ENCODE data around the gene SUPT20H. TPM values are rescaled to one million over a fixed set of nuclear protein-coding genes. Genes with fewer than 3 reads are reported as not detected.

The SUPT20H gene
- total and polyA plus RNA-seq, 2 of the 4 experiments (the other 2 are of a cell fraction) = 46.6 to 55.1 TPM

DNA sequence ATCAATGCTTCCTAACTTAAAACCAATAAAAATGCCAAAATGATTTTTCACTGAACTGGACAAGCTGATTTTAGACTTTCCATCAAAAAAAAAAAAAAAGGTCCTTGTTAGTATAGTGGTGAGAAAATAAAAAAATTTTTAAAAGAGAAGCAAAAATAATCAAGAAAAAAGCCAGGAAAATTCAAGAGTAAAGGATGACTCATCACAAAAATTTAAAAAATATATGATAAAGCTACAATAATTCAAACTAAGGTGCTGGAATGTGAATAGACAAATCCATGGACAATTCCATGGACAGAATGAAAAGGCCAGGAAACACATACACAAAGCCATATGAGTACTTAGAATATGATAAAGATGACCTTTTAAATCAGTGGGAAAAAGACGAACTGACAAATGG, 86.5 kb downstream of the SUPT20H start:
- peaks cover 25% of the 10 kb centered on the region for H3K36me3 ChIP-seq (ENCODE audit: control insufficient read depth, insufficient read depth, low read length)
- no TSS peak for BruUV-seq (replicated peaks)
- TF ChIP-seq BHLHE40 (IDR thresholded peaks at IDR 0.05; ENCODE audit: low read depth, low read length) = no peak
- TF ChIP-seq MAFK (IDR thresholded peaks at IDR 0.05; ENCODE audit: low read depth, low read length) = peak; percentile 9; the same call in 1 of the 2 replicates
- peak; percentile 71; the same call in 1 of the 2 replicates for TF ChIP-seq NFE2L2 (IDR thresholded peaks at IDR 0.05; ENCODE audit: low read depth, low read length)
- 0 out of 2 replicates have a peak, but pooled peaks have one; percentile 30 for TF ChIP-seq FOS (IDR thresholded peaks at IDR 0.05; ENCODE audit: low read depth, low read length)
- no peak for TF ChIP-seq CEBPB (IDR thresholded peaks at IDR 0.05; ENCODE audit: low read depth, low read length)
- no peak overlapping the region for H2AK9ac ChIP-seq (replicated peaks; ENCODE audit: low read depth, low read length, poor library complexity)
- WGBS, 2 experiments (ENCODE audit: extremely low coverage in 2 of 2, insufficient read length in 1 of 2) = no CpG with 5 or more reads among the region's 1 CpG
- H3K4me3 ChIP-seq (ENCODE audit: insufficient read depth, low read depth, low read length) = no peak overlapping the region
- H3K56ac ChIP-seq (ENCODE audit: extremely low read depth, insufficient read depth, low read length) = no peak overlapping the region
- H3K27ac ChIP-seq (ENCODE audit: insufficient read depth, low read length) = no peak overlapping the region
- H3K18ac ChIP-seq (ENCODE audit: low read depth, low read length) = no peak overlapping the region
- POLR2A ChIA-PET (ENCODE audit: unreplicated experiment) = no interaction called here
- no peak overlapping the region for H4K5ac ChIP-seq (ENCODE audit: low read depth, low read length)
- no peak overlapping the region for H3K23ac ChIP-seq (ENCODE audit: low read depth, low read length)
- H3K9ac ChIP-seq (ENCODE audit: low read depth, low read length) = no peak overlapping the region
- no peak overlapping the region for H2BK5ac ChIP-seq (ENCODE audit: low read depth, low read length, poor library complexity, severe bottlenecking)
- no peaks in the 10 kb centered on the region for H4K20me1 ChIP-seq (ENCODE audit: insufficient read depth, low read length)
- no peak overlapping the region for H2AFZ ChIP-seq (replicated peaks; ENCODE audit: low read length, poor library complexity)
- H3K4me1 ChIP-seq (ENCODE audit: control insufficient read depth, insufficient read depth, low read length) = peaks cover 2% of the 10 kb centered on the region; the same call in 1 of the 2 replicates
- in situ Hi-C loops (cut with MboI; ENCODE audit: low sequenced_read_pairs) (loop anchor here (10.0 kb wide), 1 partner anchor 998 kb away; no protein-coding TSS in a partner anchor), dilution Hi-C loops (cut with HindIII; ENCODE audit: low sequenced_read_pairs, unreplicated experiment) (no loop called here), intact Hi-C loops (cut with micrococcal nuclease) (no loop called here)
- no peak overlapping the region for H3K14ac ChIP-seq (replicated peaks; ENCODE audit: low read depth, low read length)
- 0 out of 2 replicates have a peak, but pooled peaks cover 4% of the 10 kb centered on the region for H3K9me1 ChIP-seq (ENCODE audit: insufficient read depth, low read length)
- no peaks in the 10 kb centered on the region for H3K27me3 ChIP-seq (ENCODE audit: control insufficient read depth, insufficient read depth, low read length)
- no peak overlapping the region for H2BK15ac ChIP-seq (ENCODE audit: low read depth, low read length)
- no peak overlapping the region for H2BK20ac ChIP-seq (ENCODE audit: low read depth, low read length)
- H3K4me2 ChIP-seq (ENCODE audit: low read depth, low read length) = no peak overlapping the region
- H4K91ac ChIP-seq (ENCODE audit: insufficient read depth, low read depth, low read length) = no peak overlapping the region
- peaks cover 0 to 3% of the 10 kb centered on the region in 2 experiments; a peak in 1 of 4 replicates for H3K79me1 ChIP-seq (ENCODE audit: low read depth in 1 of 2, low read length in 2 of 2)
- no peak overlapping the region for H2AK5ac ChIP-seq (ENCODE audit: low read depth, low read length)
- peaks cover 4% of the 10 kb centered on the region; the same call in 1 of the 2 replicates for H3K9me3 ChIP-seq (ENCODE audit: control insufficient read depth, insufficient read depth, low read length)
- H2BK120ac ChIP-seq (ENCODE audit: low read depth, low read length) = no peak overlapping the region
- DNase-seq (no peak), ATAC-seq (ENCODE audit: low read depth) (no peak)
- no peak overlapping the region for H4K8ac ChIP-seq (ENCODE audit: low read depth in 2 of 2, low read length in 2 of 2)
- CTCF ChIA-PET = interaction anchor here (0.6 kb wide), 1 partner anchor 552 kb away, joined by 3 read pairs; no protein-coding TSS in a partner anchor
- H3K4ac ChIP-seq (ENCODE audit: low read depth, low read length) = no peak overlapping the region

All from IMR-90 (cell line).